ENCODE measurements around the gene ELOVL2.

- TF ChIP-seq CTCF (conservative IDR thresholded peaks at IDR 0.05 in 1 of 2, IDR thresholded peaks at IDR 0.05 in 1 of 2; ENCODE audit: extremely low read depth in 1 of 2, insufficient read depth in 1 of 2, low read depth in 1 of 2, low read length in 2 of 2) (no peak), EZH2 (IDR thresholded peaks at IDR 0.05; ENCODE audit: borderline replicate concordance, low read length) (no peak)
Measured at GRCh38 chr6:11016452-11016851, 27.7 kb downstream of the ELOVL2 start.

Measured in mammary epithelial cell (primary cell).